Mesenchymal stem cell (in vitro differentiated cells and primary cell): Measurements from ENCODE around the gene RINL.

Source experiments
- DNase-seq: peaks from one replicate; pipeline ENCODE4 v3.0.0-alpha.2; 2013
- H2AFZ ChIP-seq: one replicate; pipeline ENCODE4 v1.6.1; 2013; ENCODE audit warnings: low read depth, mild to moderate bottlenecking, control low read depth, inconsistent platforms, low read length, moderate library complexity
- H2AK5ac ChIP-seq: 2 replicates; pipeline ENCODE4 v1.6.1; 2013; ENCODE audit warnings: low read length, moderate library complexity, mild to moderate bottlenecking, inconsistent platforms; ENCODE audit not compliant: severe bottlenecking
- H2BK120ac ChIP-seq: one replicate; pipeline ENCODE4 v1.6.1; 2013; ENCODE audit warnings: low read depth, mild to moderate bottlenecking, inconsistent platforms, low read length, moderate library complexity
- H2BK12ac ChIP-seq, 2 experiments: one replicate each; pipeline ENCODE4 v1.6.1; 2013; ENCODE audit warnings: inconsistent platforms in 2 of 2, low read length in 2 of 2, mild to moderate bottlenecking in 2 of 2, moderate library complexity in 2 of 2, control low read depth in 1 of 2
- H2BK15ac ChIP-seq: one replicate; pipeline ENCODE4 v1.6.1; 2013; ENCODE audit warnings: mild to moderate bottlenecking, low read depth, inconsistent platforms; ENCODE audit not compliant: poor library complexity, severe bottlenecking
- H2BK5ac ChIP-seq: 2 replicates; pipeline ENCODE4 v1.6.1; 2013; ENCODE audit warnings: low read depth, mild to moderate bottlenecking, low read length, control low read depth, inconsistent platforms; ENCODE audit not compliant: poor library complexity, severe bottlenecking
- H3K14ac ChIP-seq, 2 experiments: one replicate each; pipeline ENCODE4 v1.6.1; 2013; ENCODE audit warnings: inconsistent platforms in 2 of 2, low read length in 2 of 2, control low read depth in 1 of 2, mild to moderate bottlenecking in 1 of 2, moderate library complexity in 1 of 2
- H3K18ac ChIP-seq, 2 experiments: one replicate each; pipeline ENCODE4 v1.6.1; 2013; ENCODE audit warnings: inconsistent platforms in 2 of 2, low read length in 2 of 2, control low read depth in 1 of 2, low read depth in 1 of 2, mild to moderate bottlenecking in 1 of 2
- H3K23ac ChIP-seq, 2 experiments: one replicate each; pipeline ENCODE4 v1.6.1; 2013; ENCODE audit warnings: inconsistent platforms in 2 of 2, low read length in 2 of 2, mild to moderate bottlenecking in 2 of 2, moderate library complexity in 2 of 2, control low read depth in 1 of 2
- H3K27ac ChIP-seq: 2 replicates; pipeline ENCODE4 v1.5.1; 2013; ENCODE audit warnings: mild to moderate bottlenecking, moderate library complexity, low read length, control low read depth, inconsistent platforms; ENCODE audit not compliant: poor library complexity, severe bottlenecking
- H3K27me3 ChIP-seq, 2 experiments: 2 replicates each; pipeline versions ENCODE4 v1.6.1 to v1.7.0; 2013; ENCODE audit warnings: low read length in 2 of 2, mild to moderate bottlenecking in 2 of 2, moderate library complexity in 2 of 2, control low read depth in 1 of 2, inconsistent platforms in 1 of 2; ENCODE audit not compliant: control insufficient read depth in 1 of 2, insufficient read depth in 1 of 2
- H3K36me3 ChIP-seq, 2 experiments: 2 replicates each; pipeline versions ENCODE4 v1.6.1 to v1.7.0; 2013; ENCODE audit warnings: low read length in 2 of 2, control low read depth in 1 of 2, inconsistent platforms in 1 of 2, low read depth in 1 of 2, mild to moderate bottlenecking in 1 of 2; ENCODE audit not compliant: insufficient read depth in 2 of 2, control insufficient read depth in 1 of 2
- H3K4ac ChIP-seq, 2 experiments: one replicate each; pipeline ENCODE4 v1.6.1; 2013; ENCODE audit warnings: inconsistent platforms in 2 of 2, low read length in 2 of 2, mild to moderate bottlenecking in 2 of 2, moderate library complexity in 2 of 2, control low read depth in 1 of 2, low read depth in 1 of 2
- H3K4me1 ChIP-seq: 2 replicates; pipeline ENCODE4 v1.6.1; 2013; ENCODE audit warnings: low read depth, low read length, control low read depth; ENCODE audit not compliant: control insufficient read depth, insufficient read depth
- H3K4me2 ChIP-seq: 2 replicates; pipeline ENCODE4 v1.6.1; 2013; ENCODE audit warnings: low read length, mild to moderate bottlenecking, inconsistent platforms; ENCODE audit not compliant: poor library complexity, severe bottlenecking
- H3K4me3 ChIP-seq, 2 experiments: 2 replicates each; pipeline versions ENCODE4 v1.5.1 to v1.7.0; 2013; ENCODE audit warnings: low read length in 2 of 2, mild to moderate bottlenecking in 2 of 2, control low read depth in 1 of 2, low read depth in 1 of 2; ENCODE audit not compliant: insufficient read depth in 1 of 2
- H3K79me1 ChIP-seq: replicated peaks from 2 replicates; pipeline ENCODE4 v1.6.1; 2013; ENCODE audit warnings: mild to moderate bottlenecking, control low read depth, low read length, inconsistent platforms; ENCODE audit not compliant: poor library complexity, severe bottlenecking
- H3K9ac ChIP-seq: 2 replicates; pipeline ENCODE4 v1.7.0; 2013; ENCODE audit warnings: mild to moderate bottlenecking, low read length, moderate library complexity
- H3K9me3 ChIP-seq: 2 replicates; pipeline ENCODE4 v1.7.0; 2013; ENCODE audit warnings: mild to moderate bottlenecking, low read length; ENCODE audit not compliant: control insufficient read depth
- H4K8ac ChIP-seq: one replicate; pipeline ENCODE4 v1.6.1; 2013; ENCODE audit warnings: inconsistent platforms, mild to moderate bottlenecking, low read length, moderate library complexity
- H4K91ac ChIP-seq: one replicate; pipeline ENCODE4 v1.6.1; 2013; ENCODE audit warnings: mild to moderate bottlenecking, low read length, inconsistent platforms
- WGBS: methylation state at CpG from one replicate; pipeline ENCODE4 v1.1.7; 2013; ENCODE audit warnings: mixed read lengths; 5-methylcytosine and 5-hydroxymethylcytosine counted together

The RINL gene

GRCh38 chr19:38900743-38901190 is 22.7 kb upstream of the RINL start:
- WGBS, result 11% methylated on average over 3 of the region's 3 CpGs
- peaks cover 17 to 22% of the 10 kb centered on the region in 2 experiments for H3K36me3 ChIP-seq

GRCh38 chr19:38900202-38900629 is 22.1 kb upstream of the RINL start:
- peak overlapping the region; percentile 93 for H3K9ac ChIP-seq
- H3K4ac ChIP-seq, result no peak overlapping the region
- WGBS, result 5% methylated on average over 8 of the region's 8 CpGs

More at GRCh38 chr19:38900743-38901190, 22.7 kb upstream of the RINL start:
- H2BK120ac ChIP-seq, result no peak overlapping the region
- no peak overlapping the region for H2BK5ac ChIP-seq
- no peak overlapping the region for H2BK12ac ChIP-seq
- H3K23ac ChIP-seq, result no peak overlapping the region
- DNase-seq, result peak; percentile 63
- H3K4me3 ChIP-seq, result peak overlapping the region in 1 of 2 experiments; percentile 96
- H3K4me1 ChIP-seq, result peaks cover 13% of the 10 kb centered on the region
- no peak overlapping the region for H4K8ac ChIP-seq
- no peak overlapping the region for H4K91ac ChIP-seq
- no peak overlapping the region for H3K14ac ChIP-seq
- H3K27me3 ChIP-seq, result no peaks in the 10 kb centered on the region
- H3K4me2 ChIP-seq, result peak overlapping the region; percentile 45
- peak overlapping the region; percentile 93 for H3K9ac ChIP-seq
- no peak overlapping the region for H2AK5ac ChIP-seq
- no peak overlapping the region for H3K4ac ChIP-seq
- H3K9me3 ChIP-seq, result no peaks in the 10 kb centered on the region
- no peak overlapping the region for H3K27ac ChIP-seq
- H2AFZ ChIP-seq, result no peak overlapping the region
- H3K79me1 ChIP-seq, result peaks cover 45% of the 10 kb centered on the region
- H3K18ac ChIP-seq, result no peak overlapping the region
- H2BK15ac ChIP-seq, result no peak overlapping the region

GRCh38 chr19:38899447-38900201 is 21.5 kb upstream of the RINL start, which contains the start of the genes NFKBIB and SIRT2:
Gene NFKBIB (plus strand): TSS chr19:38899969. CDS start chr19:38900033, 64 bp downstream.
Gene SIRT2 (minus strand): TSS chr19:38899618. CDS start chr19:38899521, 97 bp downstream.
- peaks cover 6 to 16% of the 10 kb centered on the region in 2 experiments for H3K36me3 ChIP-seq
- no peak within 1 kb of the TSS for H3K23ac ChIP-seq
- peaks cover 13% of the 10 kb centered on the region for H3K4me1 ChIP-seq
- H3K9ac ChIP-seq, result peak within 1 kb of the TSS; percentile 93
- no peaks in the 10 kb centered on the region for H3K9me3 ChIP-seq
- peaks cover 45% of the 10 kb centered on the region for H3K79me1 ChIP-seq
- H3K27ac ChIP-seq, result peak within 1 kb of the TSS; percentile 37
- no peaks in the 10 kb centered on the region for H3K27me3 ChIP-seq
- peak within 1 kb of the TSS; percentile 16 for H2BK15ac ChIP-seq
- H3K18ac ChIP-seq, result peak within 1 kb of the TSS; percentile 67 to 76
- DNase-seq, result peak; percentile 100
- peak within 1 kb of the TSS; percentile 78 for H3K4me2 ChIP-seq
- H4K91ac ChIP-seq, result peak within 1 kb of the TSS; percentile 87
- H4K8ac ChIP-seq, result peak within 1 kb of the TSS; percentile 89
- H3K4me3 ChIP-seq, result peak within 1 kb of the TSS; percentile 92 to 96
- peak within 1 kb of the TSS; percentile 84 for H2BK120ac ChIP-seq
- peak within 1 kb of the TSS; percentile 91 for H2AFZ ChIP-seq
- peak within 1 kb of the TSS in 1 of 2 experiments; percentile 1 for H2BK12ac ChIP-seq
- under 1% methylated on average over 64 of the region's 64 CpGs for WGBS
- H3K14ac ChIP-seq, result peak within 1 kb of the TSS in 1 of 2 experiments; percentile 66
- no peak within 1 kb of the TSS for H2BK5ac ChIP-seq
- H3K4ac ChIP-seq, result peak within 1 kb of the TSS in 1 of 2 experiments; percentile 8
- H2AK5ac ChIP-seq, result no peak within 1 kb of the TSS

More at GRCh38 chr19:38900202-38900629, 22.1 kb upstream of the RINL start:
- Histone ChIP-seq H3K79me1 (peaks cover 44% of the 10 kb centered on the region), H3K4me3 (peak overlapping the region; percentile 92 to 96), H4K8ac (peak overlapping the region; percentile 89), H2AK5ac (no peak overlapping the region), H3K14ac (no peak overlapping the region), H4K91ac (peak overlapping the region; percentile 87), H2BK15ac (no peak overlapping the region), H3K4me2 (peak overlapping the region; percentile 78), H2BK12ac (no peak overlapping the region), H3K9me3 (no peaks in the 10 kb centered on the region), H3K23ac (no peak overlapping the region), H3K4me1 (peaks cover 13% of the 10 kb centered on the region), H2BK5ac (no peak overlapping the region), H3K27ac (peak overlapping the region; percentile 37), H3K36me3 (peaks cover 12 to 17% of the 10 kb centered on the region in 2 experiments), H3K18ac (peak overlapping the region; percentile 67 to 76), H3K27me3 (no peaks in the 10 kb centered on the region), H2AFZ (peak overlapping the region; percentile 91), H2BK120ac (peak overlapping the region; percentile 84)
- DNase-seq, result no peak
